ENCODE results near the gene NOX3.

GRCh38 chr6:155398701-155399061, 57.0 kb downstream of the NOX3 start:
- TF ChIP-seq CTCF (conservative IDR thresholded peaks at IDR 0.05) (no peak), ZFX (IDR thresholded peaks at IDR 0.05) (no peak)

Data from C4-2B (cell line).